Stimulated activated naive CD8-positive, alpha-beta T cell treated with anti-CD3 and anti-CD28 coated beads, Interleukin-15, Interleukin-2, amounts not matched to agents 100 U/mL and 50 U/mL, for 24 hours (primary cell): ENCODE results near the gene RFFL.
A peak's percentile ranks its signal among the peaks of the same experiment; 100 is the strongest.
"Not testable (repeated sequence)": the region's sequence is repeated elsewhere in the genome, so short reads cannot be mapped to it uniquely, and the experiment has no call there.

Experiments used
- ATAC-seq: fragments of 150-1000 bp; cut with Tn5 transposase; one replicate; pipeline ENCODE4 v1.10.0; 2021
- DNase-seq: peaks from one replicate; pipeline ENCODE4 v3.0.0; 2021

The RFFL gene

GRCh38 chr17:35048685-35049379 is 14.7 kb downstream of the RFFL start:
- ATAC-seq (no peak), DNase-seq (no peak)

GRCh38 chr17:35046740-35047283 is 16.7 kb downstream of the RFFL start:
- peak; percentile 95 for ATAC-seq
- peak; percentile 52 for DNase-seq

- ATAC-seq (no peak), DNase-seq (no peak)
Measured at GRCh38 chr17:35046245-35046644, 17.3 kb downstream of the RFFL start.

- DNase-seq, ATAC-seq: not testable (repeated sequence)
Measured at GRCh38 chr17:35045458-35045979, 18.0 kb downstream of the RFFL start.

- ATAC-seq (no peak), DNase-seq (no peak)
Measured at GRCh38 chr17:35044181-35044580, 19.3 kb downstream of the RFFL start.

- ATAC-seq (no peak), DNase-seq (no peak)
Measured at GRCh38 chr17:35041390-35041789, 22.1 kb downstream of the RFFL start.

GRCh38 chr17:35038453-35038852 is 25.1 kb downstream of the RFFL start:
- DNase-seq (no peak), ATAC-seq (no peak)

GRCh38 chr17:35030780-35031179 is 32.7 kb downstream of the RFFL start:
- DNase-seq (no peak), ATAC-seq (no peak)

- no peak for DNase-seq
- no peak for ATAC-seq
Measured at GRCh38 chr17:35028531-35029262, 34.8 kb downstream of the RFFL start.

GRCh38 chr17:35028097-35028496 is 35.4 kb downstream of the RFFL start:
- DNase-seq, ATAC-seq: not testable (repeated sequence)

- no peak for ATAC-seq
- no peak for DNase-seq
Measured at GRCh38 chr17:35025541-35025940, 38.0 kb downstream of the RFFL start.

- no peak for ATAC-seq
Measured at GRCh38 chr17:35023538-35023937, 40.0 kb downstream of the RFFL start.

GRCh38 chr17:35022536-35023063 is 40.9 kb downstream of the RFFL start:
- peak; percentile 99 for ATAC-seq

More at GRCh38 chr17:35023538-35023937, 40.0 kb downstream of the RFFL start:
- DNase-seq = no peak

GRCh38 chr17:35021520-35022380 is 41.8 kb downstream of the RFFL start:
- no peak for ATAC-seq
- DNase-seq = no peak

More at GRCh38 chr17:35022536-35023063, 40.9 kb downstream of the RFFL start:
- DNase-seq = peak; percentile 79

- DNase-seq = no peak
- no peak for ATAC-seq
Measured at GRCh38 chr17:35019386-35020179, 43.9 kb downstream of the RFFL start.

GRCh38 chr17:35018814-35019213 is 44.7 kb downstream of the RFFL start:
- no peak for ATAC-seq
- no peak for DNase-seq

GRCh38 chr17:35017021-35017420 is 46.5 kb downstream of the RFFL start:
- ATAC-seq = no peak
- no peak for DNase-seq

GRCh38 chr17:35016369-35016768 is 47.1 kb downstream of the RFFL start:
- ATAC-seq = no peak

GRCh38 chr17:35011671-35012216 is 51.8 kb downstream of the RFFL start:
- ATAC-seq (no peak), DNase-seq (no peak)

More at GRCh38 chr17:35016369-35016768, 47.1 kb downstream of the RFFL start:
- DNase-seq = no peak

GRCh38 chr17:35010093-35010492 is 53.4 kb downstream of the RFFL start:
- ATAC-seq (no peak), DNase-seq (no peak)

GRCh38 chr17:35006961-35007360 is 56.5 kb downstream of the RFFL start:
- DNase-seq = no peak
- ATAC-seq = no peak
